ENCODE measurements around the gene LPIN3.

GRCh38 chr20:41316602-41317545 lies 23.7 kb upstream of the LPIN3 start:
- no peak for TF ChIP-seq EZH2phosphoT487 (IDR thresholded peaks at IDR 0.05; ENCODE audit: low read depth)
- TF ChIP-seq, protein P1, sequence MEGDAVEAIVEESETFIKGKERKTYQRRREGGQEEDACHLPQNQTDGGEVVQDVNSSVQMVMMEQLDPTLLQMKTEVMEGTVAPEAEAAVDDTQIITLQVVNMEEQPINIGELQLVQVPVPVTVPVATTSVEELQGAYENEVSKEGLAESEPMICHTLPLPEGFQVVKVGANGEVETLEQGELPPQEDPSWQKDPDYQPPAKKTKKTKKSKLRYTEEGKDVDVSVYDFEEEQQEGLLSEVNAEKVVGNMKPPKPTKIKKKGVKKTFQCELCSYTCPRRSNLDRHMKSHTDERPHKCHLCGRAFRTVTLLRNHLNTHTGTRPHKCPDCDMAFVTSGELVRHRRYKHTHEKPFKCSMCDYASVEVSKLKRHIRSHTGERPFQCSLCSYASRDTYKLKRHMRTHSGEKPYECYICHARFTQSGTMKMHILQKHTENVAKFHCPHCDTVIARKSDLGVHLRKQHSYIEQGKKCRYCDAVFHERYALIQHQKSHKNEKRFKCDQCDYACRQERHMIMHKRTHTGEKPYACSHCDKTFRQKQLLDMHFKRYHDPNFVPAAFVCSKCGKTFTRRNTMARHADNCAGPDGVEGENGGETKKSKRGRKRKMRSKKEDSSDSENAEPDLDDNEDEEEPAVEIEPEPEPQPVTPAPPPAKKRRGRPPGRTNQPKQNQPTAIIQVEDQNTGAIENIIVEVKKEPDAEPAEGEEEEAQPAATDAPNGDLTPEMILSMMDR (IDR thresholded peaks at IDR 0.05; ENCODE audit: low read depth, low read length): no peak
